GM18498 (cell line): ENCODE measurements around the gene MAK.
"Not testable (repeated sequence)": the region's sequence is repeated elsewhere in the genome, so short reads cannot be mapped to it uniquely, and the experiment has no call there.

Experiments
- ATAC-seq: cut with Tn5 transposase; IDR thresholded peaks from one replicate; pipeline ENCODE4 v1.9.1; 2021; ENCODE audit warnings: mild to moderate bottlenecking, moderate library complexity; ENCODE audit not compliant: unreplicated experiment

MAK gene

DNA sequence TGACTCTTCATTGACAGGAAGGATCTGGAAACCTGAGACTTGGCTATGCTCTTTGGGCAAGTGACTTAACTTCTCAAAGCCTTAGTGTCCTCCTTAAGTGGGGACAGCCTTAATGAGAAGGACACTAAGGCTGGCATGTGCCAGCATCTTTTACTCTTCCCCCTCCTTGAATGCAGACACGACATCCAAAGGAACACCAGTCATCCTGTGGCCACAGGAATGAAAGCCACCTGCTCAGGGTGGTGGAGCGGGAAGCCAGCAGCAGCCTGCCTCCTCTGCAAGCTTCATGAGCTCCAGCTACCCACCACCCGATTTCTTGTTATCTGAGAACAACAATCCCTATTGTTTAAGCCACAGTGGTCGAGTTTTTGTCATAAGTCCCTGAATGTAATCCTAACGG is 46.2 kb downstream of the MAK start:
- ATAC-seq = no peak

DNA sequence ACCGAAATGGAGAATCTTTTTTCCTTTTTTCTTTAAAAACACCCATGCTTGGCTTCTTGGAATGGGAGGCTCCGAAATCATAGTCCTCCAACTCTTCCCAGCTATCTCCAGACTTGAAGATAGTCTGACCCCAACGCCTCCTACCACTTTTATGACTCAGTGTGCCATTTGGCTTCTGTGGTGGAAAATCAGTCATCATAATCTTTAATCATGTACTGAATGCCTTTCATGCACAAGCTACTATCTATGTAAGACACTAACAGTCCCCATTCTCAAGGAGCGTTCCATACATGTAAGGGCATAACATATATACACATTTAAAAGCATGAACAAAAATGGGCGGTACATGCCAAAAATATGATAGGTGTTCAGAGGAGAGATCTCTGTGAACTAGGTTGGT is 46.7 kb downstream of the MAK start:
- ATAC-seq = no peak

- ATAC-seq = no peak
Measured at GRCh38 chr6:10779076-10779475, 59.3 kb downstream of the MAK start.

GRCh38 chr6:10778230-10778629 is 60.1 kb downstream of the MAK start:
- ATAC-seq = no peak

DNA sequence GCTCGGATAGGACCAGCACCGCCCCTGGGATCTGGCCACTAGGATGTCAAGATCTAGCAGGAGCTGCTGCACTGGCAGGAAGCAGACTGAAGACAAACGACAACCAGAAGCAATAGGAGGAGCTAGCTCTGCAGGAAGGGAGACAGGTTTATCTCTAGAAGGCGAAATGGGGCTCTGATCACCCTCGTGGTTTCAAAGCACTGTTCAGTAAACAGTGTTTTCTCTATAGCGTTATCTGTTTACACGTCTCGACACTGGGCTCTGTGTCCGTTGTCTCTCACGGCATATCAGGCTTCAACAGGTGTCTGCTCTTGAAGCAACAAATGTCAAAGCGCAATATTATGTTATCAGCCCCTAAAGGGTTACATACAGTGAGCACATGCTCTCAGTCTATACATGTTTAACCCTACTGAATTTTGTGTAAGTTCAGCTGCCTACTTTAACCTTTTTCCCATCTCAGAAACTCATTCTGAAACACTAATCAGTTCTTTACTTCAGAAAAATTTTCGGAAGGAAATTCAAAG is 66.9 kb downstream of the MAK start:
- no peak for ATAC-seq

DNA sequence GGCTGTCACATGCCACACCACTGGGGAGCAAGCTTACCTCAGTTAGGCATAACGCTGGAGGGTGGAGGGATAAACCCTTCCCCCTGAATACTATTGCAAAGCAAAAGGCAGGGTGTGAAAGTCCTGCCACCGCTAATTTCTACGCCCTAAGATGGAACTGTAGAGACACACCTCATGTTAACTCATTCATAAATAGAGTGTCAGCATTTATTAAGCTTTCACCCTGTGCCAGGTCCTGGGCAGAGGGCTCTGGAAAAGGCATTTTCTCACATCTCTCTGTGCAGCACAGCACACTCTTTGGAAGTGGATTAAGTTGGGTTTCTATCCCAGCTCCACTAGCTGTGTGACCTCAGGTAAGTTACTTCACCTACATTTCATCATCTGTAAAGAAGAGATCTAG is 68.9 kb downstream of the MAK start:
- no peak for ATAC-seq

- no peak for ATAC-seq
Measured at GRCh38 chr6:10763006-10763405, 75.3 kb downstream of the MAK start.

GRCh38 chr6:10759884-10760329 is 78.4 kb downstream of the MAK start:
- ATAC-seq = no peak

- ATAC-seq = peak; percentile 71
Measured at GRCh38 chr6:10759312-10759839, 79.0 kb downstream of the MAK start.

DNA sequence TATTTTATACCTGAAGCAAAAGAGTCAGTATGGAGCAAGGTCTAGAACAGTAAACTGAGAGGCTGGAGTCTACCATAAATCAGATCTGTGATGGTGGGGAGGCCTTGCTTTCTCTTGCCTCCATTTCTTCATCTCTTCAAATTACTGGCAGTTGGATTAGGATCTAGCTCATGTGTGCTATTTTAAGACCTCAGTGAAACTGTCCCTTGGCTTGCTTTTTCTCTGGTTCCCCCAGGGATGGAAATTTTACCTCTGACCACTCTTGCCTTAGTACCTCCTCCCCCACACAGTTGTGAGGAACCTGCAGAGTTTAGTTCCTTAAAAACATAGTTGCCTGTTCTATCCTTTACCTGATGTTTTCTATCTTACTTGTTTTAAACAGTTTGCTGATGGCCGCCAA is 82.3 kb downstream of the MAK start:
- no peak for ATAC-seq

- not testable (repeated sequence) for ATAC-seq
Measured at GRCh38 chr6:10751757-10752156, 86.6 kb downstream of the MAK start.

GRCh38 chr6:10750568-10750967 is 87.8 kb downstream of the MAK start:
- not testable (repeated sequence) for ATAC-seq

DNA sequence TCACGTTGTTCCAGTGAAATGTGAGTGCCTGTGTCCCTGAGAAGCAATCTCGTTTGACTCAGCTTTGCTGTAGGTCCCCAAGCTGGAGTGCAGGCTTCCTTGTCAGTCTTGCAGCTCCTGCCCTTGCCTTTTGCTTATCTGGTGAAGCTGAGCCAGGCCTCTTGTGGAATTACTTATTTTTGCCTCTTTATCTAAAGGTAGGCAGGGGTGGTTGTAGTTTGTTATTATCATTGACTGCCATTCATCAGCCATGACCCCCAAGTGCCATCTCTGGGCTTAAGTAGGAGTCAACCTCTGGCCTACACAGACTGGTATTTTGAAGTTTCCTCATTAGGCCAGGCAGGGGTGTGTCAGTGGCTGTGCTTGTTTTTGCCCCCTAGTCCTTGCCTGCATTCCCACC is 88.6 kb downstream of the MAK start:
- ATAC-seq = no peak

DNA sequence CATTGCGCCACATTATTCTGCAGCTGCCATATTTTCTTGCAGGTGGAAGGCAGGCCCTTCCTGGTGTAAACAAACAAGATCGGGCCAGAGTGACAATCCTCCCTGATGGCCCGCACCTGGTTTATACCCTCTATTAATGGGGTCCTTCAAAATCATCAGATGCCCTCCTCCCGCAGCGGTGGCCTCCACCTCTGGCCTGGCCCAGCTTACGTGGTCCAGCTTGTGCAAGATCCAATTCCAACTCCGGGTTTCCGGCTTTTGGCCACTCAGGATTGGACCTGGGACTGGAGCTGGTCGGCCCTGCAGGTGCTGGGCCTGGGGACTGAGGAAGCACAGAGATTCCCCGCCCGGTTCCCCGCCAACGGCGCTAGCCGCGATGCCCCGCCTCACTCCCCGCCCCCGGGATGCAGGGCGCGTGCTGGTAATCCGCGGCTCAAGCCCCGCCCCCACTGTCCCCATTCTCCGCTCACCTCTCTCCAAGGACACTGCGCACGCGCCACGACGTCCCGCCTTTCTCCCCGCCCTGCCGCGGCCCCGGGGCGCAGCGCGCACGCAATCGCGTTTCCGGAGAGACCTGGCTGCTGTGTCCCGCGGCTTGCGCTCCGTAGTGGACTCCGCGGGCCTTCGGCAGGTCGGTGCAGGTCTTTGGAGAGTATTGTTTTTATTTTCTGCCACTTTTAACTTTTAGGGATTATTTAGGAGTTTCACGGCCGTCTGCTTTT is 90.9 kb downstream of the MAK start, which contains the start of gene TMEM14B:
Gene TMEM14B, plus strand, starts transcription at position 555 of the 722 bp plus-strand sequence. CDS start 1,441 bp downstream, outside the sequence.
- ATAC-seq = peak; percentile 98

DNA sequence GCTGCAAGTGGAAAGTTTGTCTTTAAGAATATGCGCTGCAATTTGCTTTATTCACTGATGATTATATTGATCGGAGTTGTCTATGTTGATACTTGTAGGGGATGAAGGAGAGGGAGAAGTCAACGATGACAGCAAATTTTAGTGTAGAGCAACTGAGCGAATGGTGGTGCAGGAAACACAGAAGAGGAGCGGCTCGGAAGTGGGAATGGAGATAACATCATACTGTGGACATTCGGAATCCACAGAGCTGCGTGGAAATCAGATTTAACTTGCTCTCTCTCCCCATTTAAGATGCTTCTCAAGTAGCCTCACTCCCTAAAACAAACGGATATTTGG is 91.5 kb downstream of the MAK start:
- ATAC-seq = no peak

DNA sequence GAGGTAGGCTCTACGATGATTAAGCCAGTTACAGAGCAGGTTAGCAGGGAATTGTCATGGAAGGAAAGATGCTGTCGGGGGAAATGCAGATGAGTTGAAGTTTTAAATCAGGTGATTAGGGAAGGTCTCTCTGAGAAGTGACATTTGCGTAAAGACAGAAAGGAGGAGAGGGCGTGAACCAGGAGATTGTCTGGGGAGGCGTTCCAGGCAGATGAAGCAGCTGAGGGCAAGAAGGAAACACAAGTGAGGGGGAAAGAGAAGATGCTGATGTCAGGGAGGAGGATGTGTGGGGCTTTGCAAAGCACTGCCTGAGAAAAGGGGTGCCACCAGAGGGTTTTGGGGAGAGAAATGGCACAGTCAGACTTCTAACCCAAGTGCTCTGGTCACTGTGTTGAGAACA is 93.2 kb downstream of the MAK start:
- no peak for ATAC-seq

DNA sequence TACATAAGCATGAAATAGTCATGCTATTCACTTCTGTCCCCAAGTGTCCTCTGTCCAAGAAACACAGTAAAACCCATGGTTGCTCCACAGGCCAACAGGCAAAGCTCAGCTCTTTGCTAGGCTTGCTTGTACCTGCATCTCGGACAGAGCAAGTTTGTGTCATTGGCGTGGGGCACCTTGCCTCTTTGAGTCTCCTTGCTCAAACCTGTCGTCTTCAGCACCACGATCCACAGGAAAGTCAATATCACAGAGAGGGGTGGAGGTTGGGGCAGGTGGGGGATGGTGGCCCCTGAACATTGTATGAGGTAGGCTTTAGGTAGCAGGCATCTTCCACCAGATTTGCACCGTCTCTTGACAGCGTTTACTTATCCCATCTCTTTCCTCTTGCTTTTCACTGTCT is 94.8 kb downstream of the MAK start:
- no peak for ATAC-seq

DNA sequence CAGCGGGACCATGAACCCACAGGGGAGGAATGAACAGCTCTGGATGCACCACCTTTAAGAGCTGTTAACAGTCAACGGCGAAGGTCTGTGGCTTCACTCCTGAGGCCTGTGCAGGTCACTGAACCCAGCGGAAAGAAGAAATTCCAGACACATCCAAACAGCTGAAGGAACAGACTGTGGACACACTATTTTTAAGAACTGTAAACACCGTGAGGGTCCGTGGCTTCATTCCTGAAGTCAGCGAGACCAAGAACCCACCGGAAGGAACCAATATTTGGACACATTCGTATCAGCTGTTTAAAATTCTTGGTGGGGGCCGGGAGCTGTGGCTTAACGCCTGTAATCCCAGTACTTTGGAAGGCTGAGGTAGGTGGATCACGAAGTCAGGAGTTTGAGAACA is 96.1 kb downstream of the MAK start:
- no peak for ATAC-seq

GRCh38 chr6:10741643-10742042 is 96.7 kb downstream of the MAK start:
- not testable (repeated sequence) for ATAC-seq

- no peak for ATAC-seq
Measured at GRCh38 chr6:10740061-10740460, 98.3 kb downstream of the MAK start.

GRCh38 chr6:10736731-10737130 is 101.6 kb downstream of the MAK start:
- no peak for ATAC-seq

DNA sequence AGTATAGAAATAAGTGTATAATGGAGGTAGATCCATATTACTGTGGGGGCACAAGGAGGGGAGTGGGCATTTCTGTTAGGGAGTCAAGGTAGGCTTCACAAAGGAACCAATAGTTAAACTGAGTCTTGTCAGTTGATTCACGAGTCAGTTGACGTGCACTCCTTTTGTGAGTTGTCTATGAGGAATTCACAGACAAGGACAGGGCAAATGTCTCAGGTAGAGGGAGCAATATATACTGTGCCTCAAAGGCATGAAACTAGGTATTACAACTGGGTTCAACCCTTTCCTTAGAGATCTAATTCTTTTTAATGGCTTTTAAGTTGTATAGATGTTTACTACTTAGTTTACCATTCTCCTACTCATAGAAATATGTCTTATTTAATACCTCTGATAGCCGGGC is 104.5 kb downstream of the MAK start:
- ATAC-seq = no peak
